Smooth muscle cell (in vitro differentiated cells): ENCODE data around the gene ADAM10. TPM values are rescaled to one million over a fixed set of nuclear protein-coding genes. Genes with fewer than 3 reads are reported as not detected.

ENCODE experiments used
- DNase-seq: peaks from one replicate; lab custom pipeline; 2025; ENCODE audit not compliant: unreplicated experiment; lab: John Stamatoyannopoulos, UW
- H2AFZ ChIP-seq: fragments of 200-600 bp; sonication (generic); 2 replicates; pipeline ENCODE4 v1.6.0; 2016; ENCODE audit warnings: antibody characterized with exemption, low read depth, mild to moderate bottlenecking
- H3F3A ChIP-seq: fragments of 200-600 bp; sonication (generic); 2 replicates; pipeline ENCODE4 v1.6.0; 2017; ENCODE audit warnings: antibody characterized with exemption, low read depth
- H3K27ac ChIP-seq: fragments of 200-600 bp; sonication (generic); 2 replicates; pipeline ENCODE4 v1.5.1; 2016; ENCODE audit warnings: low read depth, mild to moderate bottlenecking
- H3K27me3 ChIP-seq: fragments of 200-600 bp; sonication (generic); 2 replicates; pipeline ENCODE4 v1.6.1; 2016; ENCODE audit warnings: low read depth, mild to moderate bottlenecking
- H3K36me3 ChIP-seq: fragments of 200-600 bp; sonication (generic); 2 replicates; pipeline ENCODE4 v1.5.1; 2016; ENCODE audit warnings: low read depth
- H3K4me1 ChIP-seq: fragments of 200-600 bp; sonication (generic); 2 replicates; pipeline ENCODE4 v1.5.1; 2016; ENCODE audit warnings: low read depth
- H3K4me2 ChIP-seq: fragments of 200-600 bp; sonication (generic); 2 replicates; pipeline ENCODE4 v1.6.0; 2016; ENCODE audit warnings: mild to moderate bottlenecking
- H3K4me3 ChIP-seq: fragments of 200-600 bp; sonication (generic); 2 replicates; pipeline ENCODE4 v1.5.1; 2016; ENCODE audit warnings: mild to moderate bottlenecking
- H3K79me2 ChIP-seq: fragments of 200-600 bp; sonication (generic); 2 replicates; pipeline ENCODE4 v1.6.0; 2016; ENCODE audit warnings: low read depth, mild to moderate bottlenecking
- H3K9ac ChIP-seq: fragments of 200-600 bp; sonication (generic); 2 replicates; pipeline ENCODE4 v1.6.0; 2016; ENCODE audit warnings: low read depth
- H3K9me3 ChIP-seq: fragments of 200-600 bp; sonication (generic); replicated peaks from 2 replicates; pipeline ENCODE4 v1.5.1; 2016; ENCODE audit warnings: low read depth
- H4K20me1 ChIP-seq: fragments of 200-600 bp; sonication (generic); 2 replicates; pipeline ENCODE4 v1.6.0; 2016; ENCODE audit warnings: low read depth
- WGBS: methylation state at CpG from one replicate; pipeline ENCODE4 v1.1.7; 2016; ENCODE audit warnings: low lambda C conversion rate; 5-methylcytosine and 5-hydroxymethylcytosine counted together
- polyA plus RNA-seq: library from polyadenylated mRNA; unstranded; fragments of >200 nt; fragmentation: Nextera tagmentation; extraction: Ambion mirVana; gene quantifications from 2 replicates; pipeline ENCODE4 v1.2.1, GENCODE V29; 2016
- total RNA-seq: library from RNA; depleted of rRNA; stranded (reverse); fragments of >200 nt; gene quantifications from 2 replicates; pipeline ENCODE4 v1.2.3, GENCODE V29; 2014
- TF ChIP-seq, protein P1 (sequence below): fragments of 200-600 bp; sonication (generic); IDR thresholded peaks from 2 replicates; pipeline ENCODE4 v1.5.1; 2017; ENCODE audit warnings: borderline replicate concordance, mild to moderate bottlenecking, antibody characterized with exemption; ENCODE audit not compliant: insufficient read depth, poor library complexity, severe bottlenecking

Gene ADAM10
- total and polyA plus RNA-seq, 2 experiments from 2014 or later, result 168 to 200 TPM

DNA sequence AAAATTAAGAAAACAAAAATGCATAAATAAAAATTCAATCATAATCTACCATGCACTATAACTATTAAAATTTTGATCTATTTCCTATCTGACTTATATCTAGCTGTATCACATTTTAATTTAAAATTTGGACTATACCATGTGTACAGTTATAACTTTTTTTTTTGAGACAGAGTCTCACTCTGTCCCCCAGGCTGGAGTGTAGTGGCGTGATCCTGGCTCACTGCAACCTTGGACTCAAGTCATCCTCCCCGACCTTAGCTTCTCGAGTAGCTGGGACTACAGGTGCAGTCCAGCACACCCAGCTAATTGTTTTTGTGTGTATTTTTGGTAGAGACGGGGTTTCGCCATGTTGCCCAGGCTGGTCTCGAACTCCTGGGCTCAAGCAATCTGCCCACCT lies 119.9 kb downstream of the ADAM10 start:
- Histone ChIP-seq H3F3A (no peaks in the 10 kb centered on the region), H3K79me2 (peaks cover 11% of the 10 kb centered on the region), H3K9me3 (no peaks in the 10 kb centered on the region), H3K27me3 (no peaks in the 10 kb centered on the region), H3K4me1 (no peaks in the 10 kb centered on the region), H3K4me3 (no peak overlapping the region), H3K27ac (no peak overlapping the region), H3K36me3 (peaks cover 19% of the 10 kb centered on the region), H3K9ac (no peak overlapping the region), H3K4me2 (no peak overlapping the region), H4K20me1 (peaks cover 5% of the 10 kb centered on the region), H2AFZ (no peak overlapping the region)
- 97% methylated on average over 6 of the region's 6 CpGs for WGBS
- TF ChIP-seq, protein P1, sequence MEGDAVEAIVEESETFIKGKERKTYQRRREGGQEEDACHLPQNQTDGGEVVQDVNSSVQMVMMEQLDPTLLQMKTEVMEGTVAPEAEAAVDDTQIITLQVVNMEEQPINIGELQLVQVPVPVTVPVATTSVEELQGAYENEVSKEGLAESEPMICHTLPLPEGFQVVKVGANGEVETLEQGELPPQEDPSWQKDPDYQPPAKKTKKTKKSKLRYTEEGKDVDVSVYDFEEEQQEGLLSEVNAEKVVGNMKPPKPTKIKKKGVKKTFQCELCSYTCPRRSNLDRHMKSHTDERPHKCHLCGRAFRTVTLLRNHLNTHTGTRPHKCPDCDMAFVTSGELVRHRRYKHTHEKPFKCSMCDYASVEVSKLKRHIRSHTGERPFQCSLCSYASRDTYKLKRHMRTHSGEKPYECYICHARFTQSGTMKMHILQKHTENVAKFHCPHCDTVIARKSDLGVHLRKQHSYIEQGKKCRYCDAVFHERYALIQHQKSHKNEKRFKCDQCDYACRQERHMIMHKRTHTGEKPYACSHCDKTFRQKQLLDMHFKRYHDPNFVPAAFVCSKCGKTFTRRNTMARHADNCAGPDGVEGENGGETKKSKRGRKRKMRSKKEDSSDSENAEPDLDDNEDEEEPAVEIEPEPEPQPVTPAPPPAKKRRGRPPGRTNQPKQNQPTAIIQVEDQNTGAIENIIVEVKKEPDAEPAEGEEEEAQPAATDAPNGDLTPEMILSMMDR, result no peak
- no peak for DNase-seq

DNA sequence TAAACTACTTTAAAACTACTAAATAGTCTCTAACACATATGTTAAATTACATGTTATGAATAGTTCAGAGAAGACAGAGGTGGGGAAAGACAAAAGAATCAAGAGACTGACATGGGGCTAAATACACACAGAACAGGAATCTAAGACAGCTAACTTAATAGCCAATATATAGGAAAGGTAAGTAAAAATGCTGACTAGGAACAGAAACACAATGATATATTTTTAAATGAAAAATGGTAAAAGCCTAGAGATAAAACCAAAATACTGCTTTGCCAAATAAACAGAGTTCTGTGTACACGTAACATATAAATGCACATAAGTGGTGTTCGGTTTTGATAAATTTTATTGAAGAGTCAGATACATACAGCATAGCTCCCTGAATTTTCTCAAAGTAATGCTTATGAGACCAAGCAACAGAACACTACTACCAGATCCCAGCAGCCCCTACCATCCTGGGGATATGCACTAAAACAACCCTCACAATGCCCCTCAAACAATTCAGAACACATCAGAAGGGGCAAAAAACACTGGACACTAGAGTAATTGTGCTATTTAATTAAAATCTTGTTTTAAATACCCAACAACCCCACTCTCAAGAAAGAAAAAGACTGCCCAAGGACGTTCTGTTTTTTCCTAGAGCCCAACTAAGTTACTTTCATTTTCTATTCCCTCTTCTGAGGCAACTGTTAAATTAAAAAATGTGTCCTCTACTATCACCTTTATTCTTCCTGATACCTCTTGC lies 121.1 kb downstream of the ADAM10 start:
- Histone ChIP-seq H3F3A (no peaks in the 10 kb centered on the region), H2AFZ (no peak overlapping the region)

DNA sequence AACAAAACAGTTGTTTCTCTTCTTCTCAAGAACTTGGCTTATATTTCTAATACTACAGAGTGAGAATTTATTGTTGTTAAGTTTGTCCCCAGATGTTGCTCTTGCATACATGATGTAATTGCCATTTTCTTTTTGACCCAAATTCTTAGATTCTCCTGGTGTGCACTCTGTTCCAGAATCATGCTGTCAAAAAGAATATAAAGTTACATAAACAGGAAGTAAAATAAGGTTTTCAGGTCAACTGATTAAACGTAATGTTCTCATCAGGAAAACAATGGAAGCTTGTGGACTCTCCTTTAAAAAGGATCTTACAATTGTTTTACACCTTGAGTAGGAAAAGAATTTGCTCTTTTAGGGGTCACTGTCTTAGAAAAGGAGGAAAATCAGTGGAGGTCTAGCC lies 121.8 kb downstream of the ADAM10 start:
- H3K27ac ChIP-seq, result no peak overlapping the region

More for the DNA sequence above, 121.1 kb downstream of the ADAM10 start:
- Histone ChIP-seq H3K4me3 (peak overlapping the region; percentile 4), H3K4me1 (no peaks in the 10 kb centered on the region), H3K9ac (no peak overlapping the region), H4K20me1 (peaks cover 5% of the 10 kb centered on the region), H3K27ac (no peak overlapping the region), H3K4me2 (no peak overlapping the region), H3K36me3 (peaks cover 17% of the 10 kb centered on the region), H3K27me3 (no peaks in the 10 kb centered on the region), H3K79me2 (peaks cover 11% of the 10 kb centered on the region), H3K9me3 (no peaks in the 10 kb centered on the region)
- no peak for DNase-seq
- 98% methylated on average over 3 of the region's 3 CpGs for WGBS
- TF ChIP-seq, protein P1, result no peak

More for the DNA sequence above, 121.8 kb downstream of the ADAM10 start:
- TF ChIP-seq, protein P1, result no peak
- Histone ChIP-seq H3K9me3 (no peaks in the 10 kb centered on the region), H2AFZ (no peak overlapping the region), H3K9ac (no peak overlapping the region), H3K4me3 (no peak overlapping the region), H4K20me1 (peaks cover 7% of the 10 kb centered on the region), H3K27me3 (no peaks in the 10 kb centered on the region), H3K4me2 (no peak overlapping the region), H3K79me2 (peaks cover 7% of the 10 kb centered on the region), H3F3A (no peaks in the 10 kb centered on the region), H3K4me1 (no peaks in the 10 kb centered on the region), H3K36me3 (peaks cover 13% of the 10 kb centered on the region)
- no peak for DNase-seq
- 100% methylated on average over 1 of the region's 1 CpG for WGBS
